K562 (cell line): ENCODE data around the gene RASAL1. TPM values are rescaled to one million over a fixed set of nuclear protein-coding genes. Genes with fewer than 3 reads are reported as not detected.

ENCODE experiments used
- ATAC-seq: fragments of 200-7000 bp; cut with Tn5 transposase; 3 replicates; pipeline ENCODE4 v1.9.1; 2020; ENCODE audit warnings: moderate library complexity
- BruUV-seq: library from RNA; stranded (reverse); fragments of 400-500 nt; replicated peaks from 2 replicates; lab custom pipeline; 2021; lab: Mats Ljungman, UMichigan
- CTCF ChIA-PET: fragments of 300-600 bp; formaldehyde crosslinking; extraction: SDS; loops from one replicate; lab custom pipeline; 2021; ENCODE audit warnings: low intra/inter-chr PET ratio; lab: Yijun Ruan, JAX
- POLR2A ChIA-PET: fragments of 300-600, 350-650 bp; sonication (Branson Sonifier 250); formaldehyde crosslinking; extraction: SDS; loops from one replicate; lab custom pipeline; 2021; ENCODE audit warnings: antibody characterized with exemption, inconsistent platforms; lab: Yijun Ruan, JAX
- DNase-seq, 4 experiments: peaks; one replicate each; pipeline versions ENCODE4 v3.0.0 to v3.0.0-alpha.2; 2011 to 2018; ENCODE audit warnings: low spot score in 3 of 4, mixed read lengths in 3 of 4; ENCODE audit errors: extremely low read depth in 1 of 4
- FAIRE-seq: peaks from 2 replicates; lab custom pipeline; 2011; peaks lifted over from hg19 to GRCh38; lab: Jason Lieb, UNC
- H2AFZ ChIP-seq: 2 replicates; pipeline ENCODE4 v1.6.0; 2011; ENCODE audit warnings: low read depth, low read length, control low read depth, inconsistent platforms
- H3K27ac ChIP-seq: fragments of 200-600 bp; 3 replicates; pipeline ENCODE4 v1.8.0; 2011; ENCODE audit warnings: low read depth, mild to moderate bottlenecking, control low read depth, inconsistent platforms, low read length, moderate library complexity, mixed read lengths; ENCODE audit errors: extremely low read depth
- H3K27me3 ChIP-seq, 2 experiments: fragments of 300-600 bp in 1 of 2; 2 replicates in 1 of 2; 3 replicates in 1 of 2; pipeline versions ENCODE4 v1.6.0 to v1.8.0; 2011; ENCODE audit warnings: inconsistent platforms in 2 of 2, low read length in 2 of 2, mild to moderate bottlenecking in 1 of 2, mixed read lengths in 1 of 2, moderate library complexity in 1 of 2; ENCODE audit not compliant: control insufficient read depth in 2 of 2, insufficient read depth in 2 of 2
- H3K36me3 ChIP-seq: fragments of 300-600 bp; 3 replicates; pipeline ENCODE4 v1.8.0; 2011; ENCODE audit warnings: mild to moderate bottlenecking, low read length, inconsistent platforms; ENCODE audit not compliant: control insufficient read depth, insufficient read depth
- H3K4me1 ChIP-seq, 2 experiments: fragments of 200-600 bp in 1 of 2; replicated peaks in 1 of 2; 2 replicates in 1 of 2; 3 replicates in 1 of 2; pipeline versions ENCODE4 v1.5.1 to v1.8.0; 2011; ENCODE audit warnings: inconsistent platforms in 2 of 2, low read length in 2 of 2, mild to moderate bottlenecking in 1 of 2, mixed read lengths in 1 of 2, moderate library complexity in 1 of 2; ENCODE audit not compliant: control insufficient read depth in 2 of 2, insufficient read depth in 2 of 2
- H3K4me2 ChIP-seq: 2 replicates; pipeline ENCODE4 v1.6.1; 2011; ENCODE audit warnings: low read length, control low read depth, inconsistent platforms, mixed read lengths; ENCODE audit not compliant: insufficient read depth
- H3K4me3 ChIP-seq: fragments of 200-600 bp; sonication (generic), shearing (Covaris generic); 2 replicates; pipeline ENCODE4 v1.5.1; 2016; ENCODE audit warnings: control low read depth, inconsistent platforms
- H3K79me2 ChIP-seq: fragments of 200-600 bp; 3 replicates; pipeline ENCODE4 v1.8.0; 2011; ENCODE audit warnings: low read length, inconsistent platforms; ENCODE audit not compliant: control insufficient read depth, insufficient read depth
- H3K9ac ChIP-seq, 2 experiments: 2 replicates each; pipeline versions ENCODE4 v1.6.0 to v1.6.1; 2011; ENCODE audit warnings: low read depth in 2 of 2, low read length in 2 of 2, control low read depth in 1 of 2, inconsistent platforms in 1 of 2, mild to moderate bottlenecking in 1 of 2, mixed read lengths in 1 of 2; ENCODE audit not compliant: insufficient read depth in 1 of 2
- H3K9me1 ChIP-seq: one replicate; pipeline ENCODE4 v1.6.0; 2011; ENCODE audit warnings: inconsistent platforms, mild to moderate bottlenecking, low read length, moderate library complexity; ENCODE audit not compliant: control insufficient read depth, insufficient read depth
- H3K9me3 ChIP-seq: replicated peaks from 2 replicates; pipeline ENCODE4 v1.5.1; 2011; ENCODE audit warnings: low read depth, low read length, inconsistent platforms; ENCODE audit not compliant: control insufficient read depth, insufficient read depth
- H4K20me1 ChIP-seq: replicated peaks from 2 replicates; pipeline ENCODE4 v1.6.1; 2011; ENCODE audit warnings: low read length, inconsistent platforms, mixed read lengths; ENCODE audit not compliant: control insufficient read depth, insufficient read depth
- ATF1 ChIP-seq, 2 experiments: fragments of 450-650 bp in 1 of 2; IDR thresholded peaks; 2 replicates each; pipeline ENCODE4 v1.6.1; 2016; ENCODE audit warnings: missing compliant biosample characterization in 1 of 2, missing genetic modification characterization in 1 of 2
- CEBPB ChIP-seq: fragments of 450-650 bp; IDR thresholded peaks from 2 replicates; pipeline ENCODE4 v1.6.1; 2016; ENCODE audit warnings: missing genetic modification characterization, missing compliant biosample characterization
- CEBPG ChIP-seq, 3 experiments: fragments of 200-800 bp in 1 of 3; sonication (Bioruptor generic) in 1 of 3; sonication (generic) in 1 of 3; formaldehyde crosslinking in 1 of 3; IDR thresholded peaks in 2 of 3; conservative IDR thresholded peaks in 1 of 3; 2 replicates each; pipeline versions ENCODE4 v1.6.1 to v1.8.0; 2016 to 2022; ENCODE audit warnings: missing compliant biosample characterization in 2 of 3, missing genetic modification characterization in 2 of 3, mild to moderate bottlenecking in 1 of 3, missing genetic modification reagents in 1 of 3
- GABPB1 ChIP-seq: sonication (generic); formaldehyde crosslinking; IDR thresholded peaks from 2 replicates; pipeline ENCODE4 v1.8.0; 2022; ENCODE audit warnings: mild to moderate bottlenecking, missing genetic modification reagents
- HDAC6 ChIP-seq: IDR thresholded peaks from 2 replicates; pipeline ENCODE4 v1.6.1; 2012; ENCODE audit warnings: low read depth, mild to moderate bottlenecking, control low read depth, inconsistent platforms, low read length, moderate library complexity
- HMGN3 ChIP-seq: IDR thresholded peaks from 2 replicates; pipeline ENCODE4 v1.6.1; 2011; ENCODE audit warnings: borderline replicate concordance, low read depth, mild to moderate bottlenecking, mixed read lengths, low read length; ENCODE audit not compliant: insufficient read length; ENCODE audit errors: extremely low read depth
- PPARD ChIP-seq: fragments of 250-450 bp; sonication (Bioruptor Pico); IDR thresholded peaks from 2 replicates; pipeline ENCODE4 v1.8.0; 2022; ENCODE audit warnings: inconsistent platforms, mild to moderate bottlenecking, moderate library complexity
- SAFB ChIP-seq: fragments of 200-400 bp; formaldehyde crosslinking; IDR thresholded peaks from 2 replicates; pipeline ENCODE4 v1.6.1; 2017; ENCODE audit warnings: low read depth, low read length, borderline replicate concordance
- SIN3B ChIP-seq: fragments of 450-650 bp; IDR thresholded peaks from 2 replicates; pipeline ENCODE4 v1.6.1; 2017; ENCODE audit warnings: low read depth, mild to moderate bottlenecking, moderate library complexity
- YY1 ChIP-seq, 3 experiments: IDR thresholded peaks; 2 replicates each; pipeline ENCODE4 v1.6.1; 2011; ENCODE audit warnings: low read length in 2 of 3, mild to moderate bottlenecking in 2 of 3, moderate library complexity in 2 of 3, borderline replicate concordance in 1 of 3, control low read depth in 1 of 3, low read depth in 1 of 3; ENCODE audit not compliant: insufficient read depth in 3 of 3, insufficient replicate concordance in 2 of 3, control insufficient read depth in 1 of 3, insufficient read length in 1 of 3; ENCODE audit errors: extremely low read depth in 1 of 3
- WGBS: fragments of 100-300 bp; shearing (Covaris generic); methylation state at CpG from one replicate; pipeline ENCODE4 v1.1.6; 2016; ENCODE audit warnings: low coverage, mixed read lengths; ENCODE audit not compliant: insufficient coverage; ENCODE audit errors: missing lambda C conversion rate; 5-methylcytosine and 5-hydroxymethylcytosine counted together
- in situ Hi-C: fragments of 300-500 bp; cut with MboI; formaldehyde crosslinking; loops from 4 replicates; pipeline ENCODE4 v1.15.0; 2018; ENCODE audit warnings: inconsistent platforms, mixed read lengths
- intact Hi-C: fragments of 100-400 bp; cut with micrococcal nuclease; formaldehyde crosslinking; loops from 2 replicates; pipeline ENCODE4 v1.14.2; 2022
- polyA plus RNA-seq, 8 experiments: library from polyadenylated mRNA; depleted of rRNA in 4 of 8; stranded (reverse) in 5 of 8; unstranded in 3 of 8; fragments of >200 nt; fragmentation: Nextera tagmentation in 2 of 8; fragmentation: Illumina TruSeq in 1 of 8; extraction: Ambion mirVana in 2 of 8; extraction: Trizol in 1 of 8; gene quantifications; 2 replicates each; pipeline versions ENCODE4 v1.2.1 to v1.2.3, GENCODE V29; 2011 to 2014; ENCODE audit warnings: inconsistent platforms in 1 of 8, missing spikeins in 1 of 8
- total RNA-seq, 7 experiments: library from RNA; depleted of rRNA in 6 of 7; stranded (reverse); fragments of >200 nt in 6 of 7; fragmentation: Illumina TruSeq in 2 of 7; extraction: Trizol in 2 of 7; gene quantifications; 2 replicates each; pipeline versions ENCODE4 v1.2.1 to v1.2.3, GENCODE V29; 2011 to 2021; ENCODE audit warnings: low replicate concordance in 1 of 7

The RASAL1 gene
- total and polyA plus RNA-seq, 9 of the 15 experiments (the other 6 are each of a cell fraction or from before 2014, with no cell fraction given): 0.06 to 0.16 (median 0.14) TPM; not detected in 6

DNA sequence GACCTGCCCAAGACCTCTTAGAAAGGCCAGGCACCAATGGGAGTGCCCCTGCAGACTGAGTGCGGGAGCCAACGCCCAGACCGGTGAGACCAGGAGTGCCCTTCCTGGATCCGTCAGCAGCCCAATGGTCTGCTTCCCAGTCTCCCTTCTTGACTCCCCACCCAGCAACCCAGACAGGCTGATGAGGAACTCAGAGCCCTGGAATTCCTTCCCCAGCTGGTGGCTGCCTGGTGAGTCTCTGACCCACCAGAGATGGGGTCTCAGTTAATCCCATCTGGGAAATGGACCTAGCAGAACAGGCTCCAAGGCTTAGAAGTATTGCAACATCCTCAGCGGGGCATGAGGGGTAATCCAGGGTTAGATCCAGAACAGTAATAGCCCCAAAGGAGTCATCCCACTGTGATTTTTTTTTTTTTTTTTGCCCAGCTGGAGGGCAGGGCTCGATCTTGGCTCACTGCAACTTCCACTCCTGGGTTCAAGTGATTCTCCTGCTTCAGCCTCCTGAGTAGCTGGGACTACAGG is 1.5 kb upstream of the RASAL1 start:
- BruUV-seq: no TSS peak
- intact Hi-C loops (no loop called here), in situ Hi-C loops (no loop called here)
- H3K27ac ChIP-seq: no peak overlapping the region
- DNase-seq (no peak), FAIRE-seq (no peak), ATAC-seq (no peak)
- no peak overlapping the region for H3K9ac ChIP-seq
- TF ChIP-seq HDAC6 (no peak), GABPB1 (CRISPR knock-in tag) (no peak), YY1 (IDR thresholded peaks at IDR 0.05; ENCODE audit: borderline replicate concordance in 1 of 3, control insufficient read depth in 1 of 3, extremely low read depth in 1 of 3, insufficient read depth in 3 of 3, insufficient read length in 1 of 3, insufficient replicate concordance in 2 of 3, low read depth in 1 of 3, low read length in 2 of 3) (no peak), HMGN3 (no peak), SAFB (no peak), CEBPB (tag) (peak; percentile 46; the same call in 1 of the 2 replicates), CEBPG (CRISPR knock-in tag; IDR thresholded peaks at IDR 0.05) (no peak), CEBPG (tag; conservative IDR thresholded peaks at IDR 0.05 in 1 of 2, IDR thresholded peaks at IDR 0.05 in 1 of 2) (0 out of 4 replicates have a peak, but pooled peaks of 1 of the 2 experiments have one; percentile 21), PPARD (no peak), SIN3B (no peak), ATF1 (CRISPR knock-in tag; IDR thresholded peaks at IDR 0.05) (no peak), ATF1 (tag; IDR thresholded peaks at IDR 0.05) (no peak)
- 3% methylated on average over 6 of the region's 6 CpGs for WGBS
- no peaks in the 10 kb centered on the region for H3K36me3 ChIP-seq
- no peak overlapping the region for H3K4me3 ChIP-seq
- ChIA-PET POLR2A (interaction anchor here (0.7 to 1.0 kb wide), 2 partner anchors 48 to 513 kb away, joined by 3 read pairs; partner anchors contain the start of gene DDX54), CTCF (no interaction called here)
- H3K79me2 ChIP-seq: no peaks in the 10 kb centered on the region
- peaks cover 10% of the 10 kb centered on the region for H4K20me1 ChIP-seq
- no peaks in the 10 kb centered on the region for H3K27me3 ChIP-seq
- no peak overlapping the region for H3K4me2 ChIP-seq
- H3K9me3 ChIP-seq: no peaks in the 10 kb centered on the region
- H3K4me1 ChIP-seq: peaks cover 8 to 22% of the 10 kb centered on the region in 2 experiments
- H2AFZ ChIP-seq: no peak overlapping the region
- no peaks in the 10 kb centered on the region for H3K9me1 ChIP-seq
